Measurements from ENCODE around the gene RAB11B. TPM values are rescaled to one million over a fixed set of nuclear protein-coding genes. Genes with fewer than 3 reads are reported as not detected.
"Not testable (repeated sequence)": the region's sequence is repeated elsewhere in the genome, so short reads cannot be mapped to it uniquely, and the experiment has no call there.

RAB11B gene
- total and polyA plus RNA-seq, 9 donors, result 20.8 to 142 (median 102) TPM

DNA sequence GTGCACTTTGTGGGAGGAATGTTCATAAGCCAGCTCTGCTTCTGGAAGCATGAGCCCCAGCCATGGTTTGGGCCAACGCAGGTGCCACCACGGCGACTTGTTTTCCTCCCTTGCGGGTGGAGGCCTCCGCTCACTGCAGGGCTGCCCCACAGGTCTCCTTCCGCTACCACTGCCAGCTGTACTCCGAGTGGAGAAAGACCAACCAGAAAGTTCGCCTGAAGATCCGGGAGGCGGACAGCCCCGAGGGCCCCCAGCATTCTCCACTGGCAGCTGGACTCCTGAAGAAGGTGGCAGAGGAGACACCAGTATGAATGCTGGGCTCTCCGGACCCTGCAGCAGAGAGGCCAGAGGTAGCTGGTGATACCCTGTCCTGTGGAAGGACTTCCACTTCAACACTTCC, 48.1 kb downstream of the RAB11B start:
- no peaks in the 10 kb centered on the region for H3K9me3 ChIP-seq
- H3K4me1 ChIP-seq (ENCODE audit: insufficient read depth), result no peaks in the 10 kb centered on the region
- intact Hi-C loops (cut with DNase I), result no loop called here
- H3K36me3 ChIP-seq, result no peaks in the 10 kb centered on the region
- 94 to 96% (median 94%) methylated on average over 12 of the region's 12 CpGs for WGBS, 3 donors
- TF ChIP-seq EP300 (IDR thresholded peaks at IDR 0.05) (no peak), CTCF (IDR thresholded peaks at IDR 0.05) (no peak), POLR2A (IDR thresholded peaks at IDR 0.05) (no peak)
- H3K4me3 ChIP-seq, result no peak overlapping the region
- H3K27me3 ChIP-seq, result no peaks in the 10 kb centered on the region
- DNase-seq, result peak in 1 of 5 donors; percentile 27
- no peak overlapping the region for H3K27ac ChIP-seq

GRCh38 chr19:8441725-8442544, 51.8 kb downstream of the RAB11B start:
- H3K4me3 ChIP-seq, result no peak overlapping the region
- no peak for TF ChIP-seq CTCF (IDR thresholded peaks at IDR 0.05)
- TF ChIP-seq POLR2A (IDR thresholded peaks at IDR 0.05), result no peak
- TF ChIP-seq EP300 (IDR thresholded peaks at IDR 0.05), result no peak
- no peak overlapping the region for H3K27ac ChIP-seq
- H3K36me3 ChIP-seq, result no peaks in the 10 kb centered on the region
- DNase-seq, result peak in 1 of 5 donors; percentile 23
- H3K9me3 ChIP-seq, result no peaks in the 10 kb centered on the region
- H3K4me1 ChIP-seq (ENCODE audit: insufficient read depth), result no peaks in the 10 kb centered on the region
- intact Hi-C loops (cut with DNase I), result no loop called here
- H3K27me3 ChIP-seq, result no peaks in the 10 kb centered on the region
- WGBS, 3 donors, result 84 to 88% (median 85%) methylated on average over 6 of the region's 6 CpGs

DNA sequence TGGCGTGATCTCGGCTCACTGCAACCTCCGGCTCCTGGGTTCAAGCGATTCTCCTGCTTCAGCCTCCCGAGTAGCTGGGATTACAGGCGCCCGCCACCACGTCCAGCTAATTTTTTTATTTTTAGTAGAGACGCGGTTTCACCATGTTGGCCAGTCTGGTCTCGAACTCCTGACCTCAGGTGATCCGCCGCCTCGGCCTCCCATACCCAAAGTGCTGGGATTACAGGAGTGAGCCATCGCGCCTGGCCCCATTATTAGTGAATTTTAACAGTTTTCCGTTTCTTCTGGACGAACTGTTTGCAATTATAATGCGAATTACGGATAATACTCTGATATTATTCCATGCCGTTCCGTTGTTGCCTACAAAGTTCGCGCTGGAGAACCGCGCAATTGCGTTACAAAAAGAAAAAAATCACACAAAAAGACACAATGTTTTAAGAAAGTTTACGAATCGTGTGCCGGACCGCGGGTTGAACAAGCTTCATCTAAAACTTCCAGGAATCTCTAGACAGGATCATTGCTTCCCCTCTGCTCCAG, 54.0 kb downstream of the RAB11B start:
- WGBS, 3 donors, result 21 to 27% (median 25%) methylated on average over 32 of the region's 32 CpGs
- H3K27me3 ChIP-seq; H3K4me1 ChIP-seq (ENCODE audit: insufficient read depth); H3K9me3 ChIP-seq; DNase-seq; H3K36me3 ChIP-seq: not testable (repeated sequence)
- peak overlapping the region in 1 of 2 donors; percentile 87 for H3K27ac ChIP-seq
- intact Hi-C loops (cut with DNase I), result loop anchor here in 1 of 4 donors (2.0 kb wide), 1 partner anchor 31 kb away; the partner anchor contains the start of gene MARCHF2
- H3K4me3 ChIP-seq, result peak overlapping the region; percentile 95

GRCh38 chr19:8444677-8445487, 54.7 kb downstream of the RAB11B start, which contains the start of gene HNRNPM:
HNRNPM (plus strand) TSS chr19:8444975; CDS start chr19:8444999, 24 bp downstream.
- H3K4me1 ChIP-seq (ENCODE audit: insufficient read depth), result peaks cover 7% of the 10 kb centered on the region
- peak; percentile 99 to 100 (median 100) for DNase-seq
- intact Hi-C loops (cut with DNase I), result loop anchor here in 1 of 4 donors (2.0 kb wide), 1 partner anchor 32 kb away; the partner anchor contains the start of gene MARCHF2
- no peaks in the 10 kb centered on the region for H3K9me3 ChIP-seq
- no peaks in the 10 kb centered on the region for H3K36me3 ChIP-seq
- peak within 1 kb of the TSS; percentile 95 for H3K4me3 ChIP-seq
- H3K27ac ChIP-seq, result peak within 1 kb of the TSS; percentile 83 to 87
- TF ChIP-seq POLR2A (IDR thresholded peaks at IDR 0.05) (peak; percentile 94), CTCF (IDR thresholded peaks at IDR 0.05) (peak in 1 of 3 donors; percentile 17), EP300 (IDR thresholded peaks at IDR 0.05) (no peak)
- WGBS, 3 donors, result 0 to 1% (median 0%) methylated on average over 82 to 93 of the region's 93 CpGs
- no peaks in the 10 kb centered on the region for H3K27me3 ChIP-seq

Data from ovary (tissue), 9 donors.